H9 (cell line): Measurements from ENCODE around the gene BASP1. TPM values are rescaled to one million over a fixed set of nuclear protein-coding genes. Genes with fewer than 3 reads are reported as not detected.

ENCODE experiments used
- DNase-seq: peaks from one replicate; pipeline ENCODE4 v3.0.0-alpha.2; 2017
- H2AFZ ChIP-seq: one replicate; pipeline ENCODE4 v1.6.1; 2013; ENCODE audit warnings: mild to moderate bottlenecking, low read length, control low read depth, moderate library complexity
- H2AK5ac ChIP-seq: 2 replicates; pipeline ENCODE4 v1.6.1; 2013; ENCODE audit warnings: low read length, control low read depth, mixed read lengths; ENCODE audit not compliant: insufficient read length
- H2BK120ac ChIP-seq: one replicate; pipeline ENCODE4 v1.6.1; 2013; ENCODE audit warnings: low read depth, mild to moderate bottlenecking, low read length, control low read depth, inconsistent platforms; ENCODE audit not compliant: poor library complexity, severe bottlenecking
- H2BK12ac ChIP-seq: 2 replicates; pipeline ENCODE4 v1.6.1; 2013; ENCODE audit warnings: low read length, control low read depth, mixed read lengths, low read depth; ENCODE audit not compliant: insufficient read length
- H2BK15ac ChIP-seq: 2 replicates; pipeline ENCODE4 v1.6.1; 2013; ENCODE audit warnings: low read depth, low read length, control low read depth
- H2BK20ac ChIP-seq: one replicate; pipeline ENCODE4 v1.6.1; 2013; ENCODE audit warnings: low read depth, mild to moderate bottlenecking, low read length, control low read depth, inconsistent platforms; ENCODE audit not compliant: poor library complexity, severe bottlenecking
- H2BK5ac ChIP-seq: 2 replicates; pipeline ENCODE4 v1.6.1; 2013; ENCODE audit warnings: low read length, control low read depth, mixed read lengths; ENCODE audit not compliant: insufficient read length
- H3K14ac ChIP-seq: 2 replicates; pipeline ENCODE4 v1.6.1; 2013; ENCODE audit warnings: low read length, control low read depth; ENCODE audit not compliant: insufficient read depth
- H3K18ac ChIP-seq: 2 replicates; pipeline ENCODE4 v1.6.1; 2013; ENCODE audit warnings: low read depth, mild to moderate bottlenecking, mixed read lengths, low read length, control low read depth; ENCODE audit not compliant: insufficient read length
- H3K23ac ChIP-seq: 2 replicates; pipeline ENCODE4 v1.6.1; 2013; ENCODE audit warnings: low read length, control low read depth, mixed read lengths, low read depth; ENCODE audit not compliant: insufficient read length
- H3K23me2 ChIP-seq: 2 replicates; pipeline ENCODE4 v1.6.1; 2013; ENCODE audit warnings: low read depth, mild to moderate bottlenecking, mixed read lengths, low read length, control low read depth; ENCODE audit not compliant: insufficient read length, poor library complexity, severe bottlenecking
- H3K27ac ChIP-seq: 2 replicates; pipeline ENCODE4 v1.5.1; 2013; ENCODE audit warnings: low read length, control low read depth, mixed read lengths, low read depth; ENCODE audit not compliant: insufficient read length
- H3K27me3 ChIP-seq: 2 replicates; pipeline ENCODE4 v1.6.1; 2013; ENCODE audit warnings: low read length, control low read depth, inconsistent platforms; ENCODE audit not compliant: insufficient read depth
- H3K4ac ChIP-seq: 2 replicates; pipeline ENCODE4 v1.6.1; 2013; ENCODE audit warnings: low read depth, mild to moderate bottlenecking, control low read depth, inconsistent platforms, low read length, moderate library complexity
- H3K4me1 ChIP-seq: 2 replicates; pipeline ENCODE4 v1.6.1; 2013; ENCODE audit warnings: low read length, control low read depth, inconsistent platforms; ENCODE audit not compliant: insufficient read depth
- H3K4me2 ChIP-seq: 2 replicates; pipeline ENCODE4 v1.6.1; 2013; ENCODE audit warnings: low read length, control low read depth, mixed read lengths; ENCODE audit not compliant: insufficient read length, insufficient read depth
- H3K56ac ChIP-seq: 2 replicates; pipeline ENCODE4 v1.6.1; 2013; ENCODE audit warnings: low read depth, mild to moderate bottlenecking, mixed read lengths, low read length, control low read depth; ENCODE audit not compliant: insufficient read length
- H3K79me1 ChIP-seq: 2 replicates; pipeline ENCODE4 v1.6.1; 2013; ENCODE audit warnings: low read depth, mild to moderate bottlenecking, moderate library complexity, low read length, control low read depth, inconsistent platforms; ENCODE audit not compliant: insufficient read depth, poor library complexity, severe bottlenecking
- H3K79me2 ChIP-seq: 2 replicates; pipeline ENCODE4 v1.6.1; 2013; ENCODE audit warnings: low read length, control low read depth, inconsistent platforms; ENCODE audit not compliant: insufficient read depth
- H3K9ac ChIP-seq: 2 replicates; pipeline ENCODE4 v1.6.1; 2013; ENCODE audit warnings: low read length, control low read depth, mixed read lengths; ENCODE audit not compliant: insufficient read length; ENCODE audit errors: extremely low read depth
- H3K9me3 ChIP-seq: one replicate; pipeline ENCODE4 v1.6.1; 2013; ENCODE audit warnings: low read depth, low read length, inconsistent platforms; ENCODE audit not compliant: control insufficient read depth
- H3T11ph ChIP-seq: one replicate; pipeline ENCODE4 v1.6.1; 2013; ENCODE audit warnings: mild to moderate bottlenecking, low read length, control low read depth, inconsistent platforms
- H4K20me1 ChIP-seq: one replicate; pipeline ENCODE4 v1.6.1; 2013; ENCODE audit not compliant: control insufficient read depth, insufficient read length, insufficient read depth
- H4K5ac ChIP-seq: 2 replicates; pipeline ENCODE4 v1.6.1; 2013; ENCODE audit warnings: low read depth, mild to moderate bottlenecking, mixed read lengths, low read length, control low read depth; ENCODE audit not compliant: insufficient read length
- H4K8ac ChIP-seq: replicated peaks from 2 replicates; pipeline ENCODE4 v1.6.1; 2013; ENCODE audit warnings: low read length, control low read depth, mixed read lengths, low read depth; ENCODE audit not compliant: insufficient read length
- H4K91ac ChIP-seq: 2 replicates; pipeline ENCODE4 v1.6.1; 2013; ENCODE audit warnings: low read depth, mild to moderate bottlenecking, moderate library complexity, mixed read lengths, low read length, control low read depth; ENCODE audit not compliant: insufficient read length
- H3K27ac Mint-ChIP-seq, 3 experiments: 2 replicates in 2 of 3; 3 replicates in 1 of 3; pipeline ENCODE4 v1.8.0; 2020 to 2021; ENCODE audit warnings: mixed read lengths in 3 of 3, mild to moderate bottlenecking in 1 of 3, moderate library complexity in 1 of 3
- H3K27me3 Mint-ChIP-seq: 2 replicates; pipeline ENCODE4 v1.8.0; 2021; ENCODE audit warnings: low read depth, mild to moderate bottlenecking, moderate library complexity, mixed read lengths
- H3K36me3 Mint-ChIP-seq, 3 experiments: 2 replicates in 2 of 3; 3 replicates in 1 of 3; pipeline ENCODE4 v1.8.0; 2020 to 2021; ENCODE audit warnings: low read depth in 3 of 3, mixed read lengths in 3 of 3; ENCODE audit not compliant: insufficient read depth in 1 of 3
- H3K4me1 Mint-ChIP-seq, 2 experiments: 2 replicates each; pipeline ENCODE4 v1.8.0; 2020; ENCODE audit warnings: mixed read lengths in 2 of 2
- H3K4me3 Mint-ChIP-seq, 2 experiments: 2 replicates in 1 of 2; 3 replicates in 1 of 2; pipeline ENCODE4 v1.8.0; 2020 to 2021; ENCODE audit warnings: mild to moderate bottlenecking in 2 of 2, mixed read lengths in 2 of 2, moderate library complexity in 1 of 2
- H3K9me3 Mint-ChIP-seq, 2 experiments: 2 replicates in 1 of 2; 3 replicates in 1 of 2; pipeline ENCODE4 v1.8.0; 2020; ENCODE audit warnings: mild to moderate bottlenecking in 2 of 2, mixed read lengths in 2 of 2, moderate library complexity in 1 of 2
- WGBS: extraction: QIAGEN DNeasy Blood & Tissue Kit; methylation state at CpG from one replicate; pipeline ENCODE4 v1.1.7; 2013; ENCODE audit warnings: missing lambda C conversion rate, low lambda C conversion rate, mixed read lengths; ENCODE audit not compliant: insufficient read length; ENCODE audit errors: extremely low coverage; 5-methylcytosine and 5-hydroxymethylcytosine counted together
- total RNA-seq: library from RNA; stranded (reverse); gene quantifications from 2 replicates; pipeline ENCODE4 v1.2.1, GENCODE V29; 2021
- TF ChIP-seq, protein P1 (sequence below): fragments of 200-600 bp; sonication (generic); conservative IDR thresholded peaks from 3 replicates; pipeline ENCODE4 v1.8.0; 2021; ENCODE audit warnings: antibody characterized with exemption, mild to moderate bottlenecking

The BASP1 gene
- total RNA-seq, 1 experiment from 2014 or later = 180 TPM

- Histone ChIP-seq H2BK120ac (no peak overlapping the region), H4K20me1 (no peaks in the 10 kb centered on the region), H3K9me3 (no peaks in the 10 kb centered on the region), H3K4me1 (no peaks in the 10 kb centered on the region; the same call in 1 of the 2 replicates), H3K4me2 (no peak overlapping the region), H3K9ac (no peak overlapping the region), H3K4ac (no peak overlapping the region), H2BK5ac (no peak overlapping the region), H2BK20ac (no peak overlapping the region), H2AFZ (no peak overlapping the region), H3K23ac (no peak overlapping the region), H3K56ac (no peak overlapping the region), H3K27ac (no peak overlapping the region), H4K8ac (no peak overlapping the region), H3K79me2 (no peaks in the 10 kb centered on the region), H3K14ac (no peak overlapping the region), H2BK15ac (no peak overlapping the region), H2AK5ac (no peak overlapping the region), H4K91ac (no peak overlapping the region), H3K23me2 (no peaks in the 10 kb centered on the region), H3K79me1 (no peaks in the 10 kb centered on the region), H4K5ac (no peak overlapping the region), H3K18ac (no peak overlapping the region), H2BK12ac (no peak overlapping the region), H3K27me3 (no peaks in the 10 kb centered on the region), H3T11ph (no peak overlapping the region)
- no peak for DNase-seq
- peaks cover 3 to 16% (median 5%) of the 10 kb centered on the region in 3 experiments; a peak in 4 of 7 replicates for H3K36me3 Mint-ChIP-seq
- WGBS = no CpG with 5 or more reads among the region's 5 CpGs
- peaks cover 0 to 5% of the 10 kb centered on the region in 2 experiments; a peak in 2 of 5 replicates for H3K9me3 Mint-ChIP-seq
- no peaks in the 10 kb centered on the region; the same call in 1 of the 2 replicates for H3K27me3 Mint-ChIP-seq
- H3K4me1 Mint-ChIP-seq = no peaks in the 10 kb centered on the region
- H3K27ac Mint-ChIP-seq = no peak overlapping the region
- H3K4me3 Mint-ChIP-seq = no peak overlapping the region
- TF ChIP-seq, protein P1, sequence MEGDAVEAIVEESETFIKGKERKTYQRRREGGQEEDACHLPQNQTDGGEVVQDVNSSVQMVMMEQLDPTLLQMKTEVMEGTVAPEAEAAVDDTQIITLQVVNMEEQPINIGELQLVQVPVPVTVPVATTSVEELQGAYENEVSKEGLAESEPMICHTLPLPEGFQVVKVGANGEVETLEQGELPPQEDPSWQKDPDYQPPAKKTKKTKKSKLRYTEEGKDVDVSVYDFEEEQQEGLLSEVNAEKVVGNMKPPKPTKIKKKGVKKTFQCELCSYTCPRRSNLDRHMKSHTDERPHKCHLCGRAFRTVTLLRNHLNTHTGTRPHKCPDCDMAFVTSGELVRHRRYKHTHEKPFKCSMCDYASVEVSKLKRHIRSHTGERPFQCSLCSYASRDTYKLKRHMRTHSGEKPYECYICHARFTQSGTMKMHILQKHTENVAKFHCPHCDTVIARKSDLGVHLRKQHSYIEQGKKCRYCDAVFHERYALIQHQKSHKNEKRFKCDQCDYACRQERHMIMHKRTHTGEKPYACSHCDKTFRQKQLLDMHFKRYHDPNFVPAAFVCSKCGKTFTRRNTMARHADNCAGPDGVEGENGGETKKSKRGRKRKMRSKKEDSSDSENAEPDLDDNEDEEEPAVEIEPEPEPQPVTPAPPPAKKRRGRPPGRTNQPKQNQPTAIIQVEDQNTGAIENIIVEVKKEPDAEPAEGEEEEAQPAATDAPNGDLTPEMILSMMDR = no peak
Observed at GRCh38 chr5:17196697-17197096, 20.7 kb upstream of the BASP1 start.
